NOMO-1 treated with DMSO at 0.1 percent for 48 hours (cell line): ENCODE results near the gene RNU1-2.
"Not testable (repeated sequence)": the region's sequence is repeated elsewhere in the genome, so short reads cannot be mapped to it uniquely, and the experiment has no call there.

Experiments used
- DNase-seq: peaks from one replicate; lab custom pipeline; 2025; ENCODE audit not compliant: unreplicated experiment; lab: John Stamatoyannopoulos, UW

The RNU1-2 gene

DNA sequence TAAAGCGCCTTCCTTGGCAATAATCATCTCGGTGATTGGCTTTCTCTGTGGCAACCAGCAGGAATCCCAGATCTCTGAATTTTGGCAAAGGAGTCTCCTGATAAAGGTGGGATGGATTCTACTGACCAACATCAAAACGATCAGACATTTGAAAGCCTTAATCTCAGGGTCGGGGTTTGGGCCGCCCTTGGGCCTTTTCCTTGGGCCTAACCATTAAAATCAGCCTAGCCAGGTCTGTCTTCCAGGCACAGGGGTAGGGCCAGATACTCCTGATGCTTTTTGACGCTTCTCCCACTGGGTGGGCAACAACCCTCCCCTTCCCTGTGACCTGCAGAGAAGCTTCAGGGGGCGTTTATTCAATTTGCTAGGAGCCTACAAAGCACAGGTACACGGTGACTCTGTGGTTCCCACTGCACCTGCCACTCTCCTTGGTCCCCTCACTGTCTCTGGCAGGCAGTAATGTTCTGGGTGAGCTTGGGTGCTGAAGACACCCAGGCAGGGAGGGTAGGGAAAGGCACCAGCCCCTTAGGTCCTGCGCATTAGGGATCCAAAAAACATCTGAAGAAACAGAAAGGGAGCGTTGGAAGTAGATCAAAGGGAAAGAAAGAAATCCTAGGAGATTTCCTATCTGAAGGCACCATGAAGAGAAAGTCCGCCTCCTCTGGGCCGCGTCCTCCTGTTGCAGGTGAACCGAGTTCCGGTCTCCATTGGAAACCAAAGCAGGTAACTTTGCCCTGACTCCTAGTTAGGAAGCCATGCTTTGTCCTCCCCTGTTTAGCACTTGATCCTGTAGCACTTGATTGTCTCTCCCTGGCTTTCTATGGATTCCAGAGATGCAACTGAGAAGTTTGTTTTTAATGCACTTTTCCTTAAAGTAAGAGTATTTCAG is 12.3 kb downstream of the RNU1-2 start:
- no peak for DNase-seq

DNA sequence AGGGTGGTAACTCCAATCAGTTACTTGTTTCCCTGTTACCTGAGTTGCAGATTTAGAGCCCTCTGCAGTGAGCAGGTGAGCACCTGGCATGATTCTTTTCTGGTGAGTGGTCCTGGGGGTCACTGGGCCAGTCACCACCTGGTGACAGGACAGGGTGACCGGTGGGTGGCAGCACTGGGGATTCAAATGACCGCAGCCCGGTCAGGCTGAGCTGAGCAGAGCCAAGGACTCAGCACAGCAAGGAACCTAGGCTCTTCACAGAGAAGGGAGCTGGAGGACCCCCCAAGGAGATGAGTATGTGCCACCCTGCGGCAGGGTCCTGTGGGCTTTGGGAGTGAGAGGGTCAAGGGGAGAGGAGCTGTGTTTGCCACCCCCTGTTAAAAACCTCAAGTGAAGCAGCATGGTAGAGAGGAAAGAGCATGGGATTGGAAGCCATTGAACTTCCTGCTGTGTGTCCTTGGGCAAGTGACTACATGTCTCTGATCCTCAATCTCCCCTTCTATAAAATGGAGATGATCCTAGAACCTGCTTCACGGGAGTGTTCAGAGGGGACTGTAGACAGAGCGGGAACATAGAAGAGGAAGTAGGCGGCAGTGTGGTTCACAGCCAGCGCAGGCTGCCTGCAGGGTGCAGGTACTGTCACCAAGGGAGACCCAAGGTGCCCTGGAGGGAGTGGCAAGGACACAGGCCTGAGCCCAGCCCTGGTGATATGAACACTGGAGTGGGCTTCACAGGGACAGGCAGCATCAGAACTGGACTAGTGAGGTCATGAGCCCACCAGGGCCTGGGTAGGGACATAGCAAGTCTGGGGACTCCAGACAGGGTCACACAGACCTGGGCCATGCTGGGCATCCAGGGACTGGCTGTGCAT is 16.3 kb downstream of the RNU1-2 start:
- not testable (repeated sequence) for DNase-seq

- DNase-seq, result peak; percentile 16
Observed at GRCh38 chr1:16912742-16913141, 17.0 kb downstream of the RNU1-2 start.

GRCh38 chr1:16913181-16913832 is 17.5 kb downstream of the RNU1-2 start:
- no peak for DNase-seq

- DNase-seq, result peak; percentile 91
Observed at GRCh38 chr1:16913833-16914662, 18.3 kb downstream of the RNU1-2 start.

DNA sequence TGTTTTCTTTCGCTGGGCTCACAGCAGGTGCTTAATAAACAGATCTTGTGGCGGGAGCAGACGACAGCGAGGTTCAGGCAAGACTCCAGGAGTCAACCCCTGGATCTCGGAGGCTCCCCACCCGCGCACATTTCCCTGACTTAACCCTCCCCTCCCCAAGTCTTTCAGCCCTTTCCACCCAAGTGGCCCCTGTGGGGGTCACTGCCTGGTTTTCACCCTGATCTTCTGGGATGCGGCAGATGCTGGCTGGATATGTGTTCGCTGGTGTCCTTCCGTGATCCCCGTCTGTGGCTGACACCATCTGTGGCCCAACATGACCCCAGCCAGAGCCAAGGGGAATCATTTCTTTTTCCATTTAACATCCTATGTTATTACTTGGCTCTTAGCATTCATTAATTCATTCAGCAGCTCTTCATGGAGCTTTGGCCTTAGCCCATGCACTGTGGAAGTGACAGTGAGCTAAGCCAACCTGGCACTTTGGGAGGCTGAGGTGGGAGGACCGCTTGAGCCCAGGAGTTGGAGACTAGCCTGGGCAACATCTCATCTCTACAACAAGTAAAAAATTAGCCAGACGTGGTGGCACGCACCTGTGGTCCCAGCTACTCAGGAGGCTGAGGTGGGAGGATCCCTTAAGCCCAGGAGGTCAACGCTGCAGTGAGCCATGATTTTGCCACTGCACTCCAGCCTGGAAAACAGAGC is 19.3 kb downstream of the RNU1-2 start:
- not testable (repeated sequence) for DNase-seq

DNA sequence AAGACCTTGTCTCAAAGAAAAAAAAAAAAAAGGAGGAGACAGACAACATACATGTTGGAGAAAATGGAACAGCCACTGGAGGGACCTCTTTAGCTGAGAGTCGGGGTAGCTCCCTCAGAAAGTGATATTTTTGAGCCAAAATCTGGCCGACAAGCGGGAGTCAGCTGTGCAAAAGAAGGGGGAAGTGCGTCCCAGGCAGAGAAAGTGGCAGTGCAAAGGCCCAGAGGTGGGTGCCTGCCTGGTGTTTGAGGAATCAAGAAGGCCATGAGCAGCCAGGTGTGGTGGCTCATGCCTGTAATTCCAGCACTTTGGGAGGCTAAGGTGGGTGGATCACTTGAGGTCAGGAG is 19.8 kb downstream of the RNU1-2 start:
- peak; percentile 20 for DNase-seq

GRCh38 chr1:16916036-16916880 is 20.5 kb downstream of the RNU1-2 start:
- DNase-seq, result not testable (repeated sequence)

- DNase-seq, result no peak
Observed at GRCh38 chr1:16918371-16918770, 22.6 kb downstream of the RNU1-2 start.

GRCh38 chr1:16918936-16919665 is 23.3 kb downstream of the RNU1-2 start:
- not testable (repeated sequence) for DNase-seq

- DNase-seq, result no peak
Observed at GRCh38 chr1:16920951-16921350, 25.2 kb downstream of the RNU1-2 start.

GRCh38 chr1:16921391-16922185 is 25.8 kb downstream of the RNU1-2 start, which contains the start of gene CROCC:
CROCC (plus strand) TSS chr1:16921931; CDS start chr1:16922019, 88 bp downstream.
- DNase-seq, result no peak

DNA sequence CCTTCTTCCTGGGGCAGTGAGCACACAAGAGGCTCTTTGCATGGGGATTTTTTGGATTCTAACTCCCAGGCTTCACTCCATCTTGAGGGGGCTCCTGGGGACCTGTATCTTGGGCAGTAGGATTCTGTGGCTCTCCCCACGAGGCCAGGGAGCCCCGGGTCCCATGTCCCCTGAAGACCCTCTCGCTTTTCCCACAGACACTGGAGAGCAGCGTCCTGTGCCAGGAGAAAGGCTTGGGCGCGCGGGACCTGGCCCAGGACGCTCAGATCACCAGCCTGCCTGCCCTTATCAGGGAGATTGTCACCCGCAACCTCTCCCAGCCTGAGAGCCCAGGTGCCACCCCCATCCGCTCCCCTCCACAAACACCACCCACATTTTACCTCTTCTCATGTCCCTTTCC is 26.7 kb downstream of the RNU1-2 start:
- DNase-seq, result no peak

GRCh38 chr1:16922885-16923431 is 27.2 kb downstream of the RNU1-2 start:
- peak; percentile 7 for DNase-seq

DNA sequence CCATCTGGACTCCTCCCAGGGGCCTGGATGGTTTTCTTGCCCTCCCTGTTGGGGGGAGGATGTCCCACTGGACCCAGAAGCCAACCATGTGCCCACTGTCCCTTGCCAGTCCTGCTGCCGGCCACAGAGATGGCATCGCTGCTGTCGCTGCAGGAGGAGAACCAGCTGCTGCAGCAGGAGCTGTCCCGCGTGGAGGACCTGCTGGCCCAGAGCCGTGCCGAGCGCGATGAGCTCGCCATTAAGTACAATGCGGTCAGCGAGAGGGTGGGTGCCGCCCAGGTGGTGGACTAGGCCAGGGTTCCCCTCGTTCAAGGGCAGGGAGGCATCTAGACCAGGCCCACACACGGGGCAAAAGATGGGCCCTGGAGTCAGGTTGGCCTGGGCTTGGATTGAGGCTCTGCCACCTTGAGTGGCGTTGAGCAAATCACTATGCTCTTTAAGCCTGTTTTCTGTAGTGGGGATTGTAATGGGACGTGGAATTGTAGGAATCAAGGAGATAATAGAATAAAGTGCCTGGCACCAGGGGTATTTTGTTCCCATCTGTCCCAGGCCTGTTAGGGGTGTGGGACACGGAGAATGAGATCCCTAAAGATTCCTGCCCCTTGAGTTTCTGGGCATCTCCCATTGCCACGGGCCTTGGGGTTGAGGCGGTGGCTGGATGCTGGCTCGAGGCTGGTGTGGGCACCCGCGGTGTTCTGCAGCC is 28.6 kb downstream of the RNU1-2 start:
- DNase-seq, result no peak

- no peak for DNase-seq
Observed at GRCh38 chr1:16924919-16925477, 29.2 kb downstream of the RNU1-2 start.
